Measurements from ENCODE around the gene ARHGAP9.

DNA sequence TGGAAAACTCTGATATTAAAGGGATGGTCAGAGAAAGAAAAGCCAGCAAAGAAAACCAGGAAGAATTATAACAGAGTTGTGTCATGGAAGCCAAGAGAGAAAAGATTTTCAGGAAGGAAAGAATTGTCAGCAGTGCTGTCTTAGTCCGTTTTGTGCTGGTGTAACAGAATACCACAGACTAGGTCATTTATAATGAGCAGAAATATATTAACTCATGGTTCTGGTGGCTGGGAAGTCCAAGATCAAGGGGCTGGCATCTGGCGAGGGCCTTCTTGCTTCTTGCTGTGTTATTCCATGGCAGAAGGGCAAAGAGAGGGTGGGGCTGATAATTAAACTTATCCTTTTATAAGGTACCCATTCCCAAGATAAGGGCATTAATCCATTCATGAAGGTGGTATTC lies 31.0 kb downstream of the ARHGAP9 start:
- TF ChIP-seq, protein P1, sequence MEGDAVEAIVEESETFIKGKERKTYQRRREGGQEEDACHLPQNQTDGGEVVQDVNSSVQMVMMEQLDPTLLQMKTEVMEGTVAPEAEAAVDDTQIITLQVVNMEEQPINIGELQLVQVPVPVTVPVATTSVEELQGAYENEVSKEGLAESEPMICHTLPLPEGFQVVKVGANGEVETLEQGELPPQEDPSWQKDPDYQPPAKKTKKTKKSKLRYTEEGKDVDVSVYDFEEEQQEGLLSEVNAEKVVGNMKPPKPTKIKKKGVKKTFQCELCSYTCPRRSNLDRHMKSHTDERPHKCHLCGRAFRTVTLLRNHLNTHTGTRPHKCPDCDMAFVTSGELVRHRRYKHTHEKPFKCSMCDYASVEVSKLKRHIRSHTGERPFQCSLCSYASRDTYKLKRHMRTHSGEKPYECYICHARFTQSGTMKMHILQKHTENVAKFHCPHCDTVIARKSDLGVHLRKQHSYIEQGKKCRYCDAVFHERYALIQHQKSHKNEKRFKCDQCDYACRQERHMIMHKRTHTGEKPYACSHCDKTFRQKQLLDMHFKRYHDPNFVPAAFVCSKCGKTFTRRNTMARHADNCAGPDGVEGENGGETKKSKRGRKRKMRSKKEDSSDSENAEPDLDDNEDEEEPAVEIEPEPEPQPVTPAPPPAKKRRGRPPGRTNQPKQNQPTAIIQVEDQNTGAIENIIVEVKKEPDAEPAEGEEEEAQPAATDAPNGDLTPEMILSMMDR (IDR thresholded peaks at IDR 0.05) = no peak
- no peak for TF ChIP-seq EP300 (IDR thresholded peaks at IDR 0.05)
- TF ChIP-seq POLR2A (IDR thresholded peaks at IDR 0.05) = no peak

Data from tibial nerve (tissue), 4 donors.